GM21576 (cell line): ENCODE results near the gene RERE.

ENCODE experiments used
- ATAC-seq: cut with Tn5 transposase; IDR thresholded peaks from one replicate; pipeline ENCODE4 v1.9.1; 2021; ENCODE audit warnings: mild to moderate bottlenecking, moderate library complexity; ENCODE audit not compliant: unreplicated experiment

Gene RERE

GRCh38 chr1:8817412-8818324 lies at the start of gene RERE:
Gene RERE, minus strand, starts transcription at chr1:8817640.
- peak; percentile 84 for ATAC-seq

DNA sequence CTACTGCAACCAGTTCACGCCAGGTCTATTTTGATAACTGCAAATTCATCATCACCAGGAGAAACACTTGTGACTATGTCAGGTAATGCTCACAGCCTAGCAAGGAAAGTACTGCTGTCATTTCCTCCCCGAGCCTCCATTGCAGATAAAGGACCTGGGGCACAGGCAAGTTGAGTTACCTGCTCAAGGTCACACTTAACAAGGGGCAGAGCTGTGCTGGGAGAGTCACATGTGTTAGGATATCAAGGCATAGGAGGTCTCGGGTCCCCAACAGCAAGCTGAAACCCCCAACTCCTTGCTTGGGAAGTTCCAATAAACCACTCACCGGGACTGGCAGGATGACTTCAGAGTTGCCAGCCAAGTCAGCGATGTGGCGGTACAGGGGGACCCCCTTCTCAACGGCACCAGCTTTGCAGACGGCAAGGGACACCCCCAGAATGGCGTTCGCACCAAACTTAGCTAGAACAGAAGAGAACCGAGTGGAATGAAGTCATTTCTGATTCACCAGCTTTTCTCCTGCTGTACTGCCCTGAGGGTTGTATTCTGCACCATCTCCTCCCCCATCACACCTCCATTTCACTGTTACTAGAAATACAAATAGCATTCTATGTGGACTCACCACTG lies 49.5 kb upstream of the RERE start:
- ATAC-seq = no peak

GRCh38 chr1:8866173-8866791 lies 48.8 kb upstream of the RERE start:
- no peak for ATAC-seq

DNA sequence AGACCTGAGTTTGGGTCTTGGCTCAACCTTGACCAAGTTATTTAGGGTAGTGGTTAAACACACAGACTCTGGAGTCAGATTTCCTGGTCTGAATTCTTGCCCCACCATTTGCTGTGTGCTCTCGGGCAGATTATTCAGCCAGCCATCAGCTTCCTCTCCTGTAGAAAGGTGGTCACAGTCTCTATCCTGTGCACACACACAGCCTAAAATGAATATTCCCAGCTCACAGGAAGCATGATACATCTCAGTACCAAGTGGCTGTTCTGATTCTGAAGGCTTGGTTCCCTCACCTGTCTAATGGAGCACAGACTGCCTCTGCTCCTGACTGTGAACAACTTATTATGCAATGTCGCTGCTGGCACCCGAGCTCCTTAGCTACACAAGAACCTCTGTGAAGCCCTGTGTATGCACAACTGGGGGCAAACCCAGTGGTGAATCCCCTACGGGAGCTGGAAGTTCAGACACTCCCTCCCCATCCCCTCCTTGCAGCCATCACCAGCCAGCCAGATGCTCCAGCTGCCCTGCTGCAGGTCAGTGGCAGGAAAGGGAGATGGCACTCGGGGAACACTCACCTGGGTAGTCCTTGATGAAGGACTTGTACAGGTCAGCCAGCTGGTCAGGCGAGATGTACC lies 47.4 kb upstream of the RERE start:
- no peak for ATAC-seq

- ATAC-seq = no peak
Measured at GRCh38 chr1:8863794-8864233, 46.4 kb upstream of the RERE start.

DNA sequence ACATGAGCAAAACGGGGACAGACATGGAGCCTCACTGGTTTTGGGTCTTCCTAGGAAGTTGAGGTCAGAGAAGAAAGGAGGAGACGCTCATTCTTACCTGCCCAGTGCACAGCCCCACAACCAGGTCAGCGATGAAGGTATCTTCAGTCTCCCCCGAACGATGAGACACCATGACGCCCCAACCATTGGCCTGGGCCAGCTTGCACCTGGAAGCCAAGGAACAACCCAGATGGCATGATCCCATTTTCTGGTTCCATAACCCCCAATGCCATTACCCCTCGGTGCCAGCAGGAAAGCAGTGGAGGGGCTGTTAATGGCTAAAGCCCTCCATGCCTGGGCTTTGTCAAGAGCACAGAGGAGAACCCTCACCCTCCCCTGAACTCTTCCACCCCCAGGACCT lies 45.7 kb upstream of the RERE start:
- ATAC-seq = no peak

DNA sequence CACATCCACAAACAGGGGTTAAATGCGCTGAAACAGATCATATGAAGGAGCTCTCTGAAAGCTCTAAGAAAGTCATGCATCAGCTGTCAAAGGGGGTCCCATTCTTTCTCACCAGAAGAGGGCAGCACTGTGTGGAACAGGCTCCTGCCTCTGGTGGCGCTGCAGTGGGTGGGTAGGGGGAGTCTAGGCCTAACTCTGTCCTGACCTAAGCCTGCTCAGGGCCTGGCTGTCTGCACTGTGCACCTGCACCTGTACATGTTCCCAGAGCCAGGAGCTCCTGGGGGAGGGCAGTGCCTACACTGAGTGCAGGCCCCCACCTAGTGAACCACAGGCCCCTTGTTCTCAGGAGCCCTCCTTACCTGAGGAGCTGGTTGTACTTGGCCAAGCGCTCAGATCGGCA lies 45.1 kb upstream of the RERE start:
- ATAC-seq = no peak

- no peak for ATAC-seq
Measured at GRCh38 chr1:8860738-8861516, 43.5 kb upstream of the RERE start.

DNA sequence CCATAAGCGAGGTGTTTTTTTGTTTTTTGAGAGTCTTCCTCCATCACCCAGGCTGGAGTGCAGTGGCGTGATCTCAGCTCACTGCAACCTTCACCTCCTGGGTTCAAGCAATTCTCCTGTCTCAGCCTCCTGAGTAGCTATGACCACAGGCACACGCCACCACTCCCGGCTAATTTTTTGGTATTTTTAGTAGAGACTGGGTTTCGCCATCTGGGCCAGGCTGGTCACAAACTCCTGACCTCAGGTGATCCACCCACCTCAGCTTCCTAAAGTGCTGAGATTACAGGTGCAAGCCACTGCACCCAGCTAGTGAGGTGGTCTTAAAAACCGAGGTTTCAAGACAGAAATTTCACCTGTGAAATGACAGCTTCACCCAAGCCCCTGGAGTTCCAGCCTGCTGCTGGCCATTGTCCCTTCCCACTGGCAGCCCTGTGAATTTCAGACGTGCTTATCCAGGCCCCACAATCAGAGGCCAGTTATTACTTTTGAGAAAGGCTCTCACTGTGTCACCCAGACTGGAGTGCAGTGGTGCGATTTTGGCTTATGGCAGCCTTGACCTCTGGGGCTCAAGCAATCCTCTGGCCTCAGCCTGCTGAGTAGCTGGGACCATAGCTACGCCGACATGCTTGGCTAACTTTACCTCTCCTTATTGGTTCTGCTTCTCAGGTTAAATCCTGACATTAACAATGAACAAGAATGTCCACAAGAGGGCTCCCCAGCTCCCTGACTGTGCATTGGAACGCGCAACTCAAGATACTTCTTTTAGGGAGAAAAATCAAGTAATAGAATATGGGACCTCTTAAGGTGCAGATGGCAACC lies 41.7 kb upstream of the RERE start:
- no peak for ATAC-seq

- ATAC-seq = no peak
Measured at GRCh38 chr1:8858112-8858668, 40.8 kb upstream of the RERE start.

DNA sequence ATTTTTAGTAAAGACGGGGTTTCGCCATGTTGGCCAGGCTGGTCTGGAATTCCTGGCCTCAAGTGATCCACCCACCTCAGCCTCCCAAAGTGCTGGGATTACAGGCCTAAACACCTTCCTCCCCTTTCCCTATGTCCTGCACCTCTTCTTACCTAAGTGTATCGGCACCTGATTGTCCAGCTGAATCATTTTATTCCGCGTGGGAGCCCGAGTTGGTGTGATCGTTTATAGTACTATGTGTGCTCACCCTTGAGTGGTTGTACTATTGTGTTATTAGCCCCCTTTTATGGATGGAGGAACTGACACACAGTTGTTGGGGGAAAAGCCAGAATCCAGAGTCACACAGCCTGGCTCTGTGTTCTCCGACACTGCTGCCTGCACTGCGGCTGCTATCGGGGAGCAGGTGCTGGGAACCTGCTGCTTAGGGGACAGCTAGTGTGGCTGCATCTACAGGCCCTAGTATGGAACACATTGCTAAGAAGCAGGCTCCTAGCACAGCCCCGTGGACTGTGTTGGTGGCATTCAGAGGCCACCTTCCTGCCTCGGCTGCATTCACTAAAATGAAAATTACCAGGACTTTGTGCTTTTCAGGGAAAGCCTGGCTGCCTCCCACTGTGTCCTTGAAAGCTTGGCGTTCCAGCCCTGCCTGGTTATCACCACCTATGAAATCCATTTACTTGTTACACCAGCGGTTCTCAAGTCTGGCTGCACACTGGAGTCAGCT lies 39.4 kb upstream of the RERE start:
- ATAC-seq = no peak

DNA sequence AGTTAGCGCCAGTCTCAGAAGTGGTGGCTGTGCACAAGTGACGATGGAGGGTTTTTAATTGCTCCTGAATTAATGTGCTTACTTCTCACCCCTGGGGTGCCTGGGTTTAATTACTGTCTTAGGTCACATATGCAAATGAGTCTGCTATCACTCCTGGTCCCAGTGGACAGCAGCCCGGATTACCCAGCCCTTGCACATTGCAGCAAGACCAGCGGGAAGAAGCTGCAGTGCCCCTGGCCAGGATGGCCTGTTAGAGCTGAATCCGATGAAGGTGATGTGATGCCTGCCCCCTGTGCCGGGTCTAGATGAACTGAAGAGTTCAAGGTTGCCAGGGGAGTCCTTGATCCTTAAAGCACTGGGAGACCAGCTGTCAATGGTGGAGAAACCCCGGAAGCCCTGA lies 36.8 kb upstream of the RERE start:
- no peak for ATAC-seq

- no peak for ATAC-seq
Measured at GRCh38 chr1:8851060-8851459, 33.6 kb upstream of the RERE start.

GRCh38 chr1:8848663-8849386 lies 31.4 kb upstream of the RERE start:
- ATAC-seq = no peak

DNA sequence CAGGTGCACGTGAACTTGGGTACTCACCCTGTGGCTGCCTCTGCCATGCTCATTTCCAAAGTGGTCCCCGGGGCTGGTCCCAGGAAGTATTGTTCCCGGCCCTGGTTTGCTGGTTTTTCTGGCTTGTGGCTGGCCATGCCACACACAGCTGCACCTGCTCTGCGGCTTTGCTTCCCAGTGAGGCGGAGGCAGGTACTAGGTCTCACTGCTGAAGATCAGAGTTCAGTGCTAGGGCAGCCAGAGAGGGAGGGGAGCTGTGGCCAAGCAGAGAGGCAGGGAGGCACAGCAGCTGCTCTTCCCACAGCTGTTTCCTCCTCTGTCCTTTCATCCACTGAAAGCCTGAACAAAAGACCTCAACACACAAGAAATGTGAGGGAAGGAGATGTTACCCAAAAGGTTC lies 30.6 kb upstream of the RERE start:
- ATAC-seq = no peak

DNA sequence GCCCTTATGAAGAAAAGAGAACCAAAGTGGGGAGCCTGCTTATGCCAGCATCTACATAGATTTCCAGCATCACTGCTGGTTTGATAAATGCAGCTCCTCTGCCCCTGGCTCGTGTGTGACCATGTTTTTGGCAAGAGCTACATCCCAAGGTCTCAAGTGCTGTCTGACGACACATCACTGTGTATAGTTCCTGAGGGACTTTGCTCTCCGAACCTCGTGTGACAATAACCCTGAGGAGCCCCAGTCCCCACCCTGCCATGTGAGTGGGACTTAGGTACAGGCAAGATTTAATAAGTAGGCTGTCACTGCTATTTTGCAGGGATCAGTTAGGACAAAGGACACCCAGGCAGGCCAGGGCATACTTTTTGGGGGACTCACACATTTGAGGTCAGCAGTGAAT lies 28.8 kb upstream of the RERE start:
- no peak for ATAC-seq

DNA sequence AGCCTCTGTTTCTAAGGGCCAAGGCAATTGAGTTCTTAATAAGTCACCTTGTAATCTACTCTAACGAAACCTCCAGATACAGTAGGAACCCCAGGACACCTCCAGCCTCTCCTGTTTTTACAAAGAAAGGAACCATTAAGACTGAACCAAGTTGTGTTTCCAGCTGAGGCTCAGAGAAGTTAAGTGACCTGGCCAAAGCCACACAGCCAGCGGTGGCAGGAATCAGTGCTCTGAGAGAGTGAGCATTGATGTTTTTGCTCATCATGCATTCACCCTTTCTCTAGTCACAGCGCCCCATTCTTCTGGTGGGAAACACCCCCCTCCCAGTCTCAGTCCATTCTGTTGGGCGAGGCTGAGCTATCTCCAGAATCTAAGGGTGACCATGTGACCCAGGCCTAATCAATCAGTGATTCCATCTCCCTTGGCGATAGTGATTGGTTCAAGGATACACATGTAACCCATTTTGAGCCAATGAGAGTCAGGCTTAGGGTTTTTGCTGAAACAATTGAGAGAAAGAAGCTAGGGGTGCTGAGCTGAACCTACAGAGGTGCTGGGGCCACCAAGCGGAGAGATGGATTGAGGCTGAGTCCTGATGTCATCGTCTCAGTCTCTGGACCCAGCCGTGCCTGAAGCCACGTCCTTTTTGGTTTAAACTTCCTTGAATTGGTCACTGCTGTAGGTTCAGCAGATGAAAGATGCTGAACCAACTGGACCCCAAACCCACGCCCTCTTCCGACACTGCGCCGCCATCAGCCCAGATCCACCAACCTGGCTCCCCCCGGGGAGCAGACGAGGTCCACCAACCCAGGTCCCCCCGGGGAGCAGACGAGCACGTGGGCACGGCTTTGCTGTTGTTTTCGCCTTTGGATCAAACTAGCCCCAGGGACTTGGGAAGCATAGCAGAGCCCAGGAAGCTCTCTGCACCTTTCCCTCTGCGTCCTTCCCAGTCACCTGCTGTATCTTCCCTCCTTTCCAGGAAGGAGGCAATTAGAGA lies 28.0 kb upstream of the RERE start:
- no peak for ATAC-seq
